Glutamatergic neuron (in vitro differentiated cells): Measurements from ENCODE around the gene CLIP4. TPM values are rescaled to one million over a fixed set of nuclear protein-coding genes. Genes with fewer than 3 reads are reported as not detected.
"Not testable (repeated sequence)": the region's sequence is repeated elsewhere in the genome, so short reads cannot be mapped to it uniquely, and the experiment has no call there.

Experiments
- DNase-seq: peaks from one replicate; pipeline ENCODE4 v3.0.0; 2022
- H3K27ac Mint-ChIP-seq: one replicate; pipeline ENCODE4 v1.8.0; 2020; ENCODE audit warnings: mild to moderate bottlenecking, mixed read lengths, inconsistent platforms; ENCODE audit not compliant: unreplicated experiment
- H3K27me3 Mint-ChIP-seq: one replicate; pipeline ENCODE4 v1.8.0; 2020; ENCODE audit warnings: mild to moderate bottlenecking, moderate library complexity, mixed read lengths, inconsistent platforms; ENCODE audit not compliant: unreplicated experiment
- H3K36me3 Mint-ChIP-seq: one replicate; pipeline ENCODE4 v1.8.0; 2020; ENCODE audit warnings: mild to moderate bottlenecking, mixed read lengths, inconsistent platforms; ENCODE audit not compliant: unreplicated experiment
- H3K4me1 Mint-ChIP-seq: one replicate; pipeline ENCODE4 v1.8.0; 2020; ENCODE audit warnings: mild to moderate bottlenecking, low read depth, mixed read lengths, inconsistent platforms; ENCODE audit not compliant: unreplicated experiment
- H3K4me3 Mint-ChIP-seq: one replicate; pipeline ENCODE4 v1.8.0; 2020; ENCODE audit warnings: mild to moderate bottlenecking, mixed read lengths, inconsistent platforms; ENCODE audit not compliant: unreplicated experiment
- H3K9me3 Mint-ChIP-seq: one replicate; pipeline ENCODE4 v1.8.0; 2020; ENCODE audit warnings: mild to moderate bottlenecking, moderate library complexity, mixed read lengths, inconsistent platforms; ENCODE audit not compliant: unreplicated experiment
- total RNA-seq: library from RNA; stranded (reverse); fragmentation: NEBNext Ultra II Directional; extraction: Animal tissue kit (Norgen Biotek cat#: 25700); gene quantifications from one replicate; pipeline ENCODE4 v1.2.1, GENCODE V29; 2021; ENCODE audit not compliant: unreplicated experiment
- TF ChIP-seq, protein P1 (sequence below): fragments of 200-600 bp; sonication (generic); IDR thresholded peaks from one replicate; pipeline ENCODE4 v1.5.0; 2021; ENCODE audit not compliant: partially characterized antibody, unreplicated experiment

The CLIP4 gene
- total RNA-seq, 1 donor from 2014 or later = 3.3 TPM

DNA sequence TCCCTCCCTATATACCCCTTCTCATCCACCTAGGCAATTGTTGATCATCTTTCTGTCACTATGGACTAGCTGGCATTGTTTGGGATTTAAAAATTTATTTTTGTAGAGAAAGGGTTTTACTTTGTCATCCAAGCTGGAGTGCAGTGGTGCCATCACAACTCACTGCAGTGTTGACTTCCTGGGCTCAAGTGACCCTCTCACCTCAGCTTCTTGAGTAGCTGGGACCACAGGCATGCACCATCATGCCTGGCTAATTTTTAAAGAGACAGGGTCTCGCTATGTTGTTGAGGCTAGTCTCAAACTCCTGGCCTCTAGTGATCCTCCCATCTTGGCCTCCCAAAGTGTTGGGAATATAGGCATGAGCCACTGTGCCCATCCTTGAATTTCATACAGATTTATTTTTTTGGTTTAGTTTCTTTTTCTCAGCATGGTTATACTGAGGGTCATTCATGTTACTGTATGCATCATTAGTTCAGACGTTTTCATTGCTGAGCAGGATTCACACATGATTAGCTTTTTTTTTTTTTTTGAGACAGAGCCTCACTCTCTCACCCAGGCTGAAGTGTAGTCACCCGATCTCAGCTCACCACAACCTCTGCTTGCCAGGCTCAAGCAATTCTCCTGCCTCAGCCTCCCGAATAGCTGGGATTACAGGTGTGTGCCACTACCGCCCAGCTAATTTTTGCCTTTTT lies 32.3 kb upstream of the CLIP4 start:
- Mint-ChIP-seq H3K4me1 (no peaks in the 10 kb centered on the region), H3K27ac (no peak overlapping the region)
- DNase-seq = no peak

DNA sequence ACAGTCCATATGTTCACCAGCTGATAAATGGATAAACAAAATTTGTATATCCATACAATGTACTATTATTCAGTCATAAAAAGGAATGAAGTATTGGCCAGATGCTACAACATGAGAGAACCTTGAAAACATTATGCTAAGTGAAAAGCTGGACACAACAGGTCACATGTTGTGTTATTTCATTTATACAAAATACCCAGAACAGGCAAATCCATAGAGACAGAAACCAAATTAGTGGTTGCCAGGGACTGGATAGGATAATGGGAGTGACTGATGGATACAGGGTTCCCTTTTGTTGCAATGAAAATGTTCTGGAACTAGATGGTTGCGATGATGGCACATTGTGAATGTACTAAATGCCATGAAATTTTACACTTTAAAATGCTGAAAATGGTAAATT lies 30.7 kb upstream of the CLIP4 start:
- TF ChIP-seq, protein P1, sequence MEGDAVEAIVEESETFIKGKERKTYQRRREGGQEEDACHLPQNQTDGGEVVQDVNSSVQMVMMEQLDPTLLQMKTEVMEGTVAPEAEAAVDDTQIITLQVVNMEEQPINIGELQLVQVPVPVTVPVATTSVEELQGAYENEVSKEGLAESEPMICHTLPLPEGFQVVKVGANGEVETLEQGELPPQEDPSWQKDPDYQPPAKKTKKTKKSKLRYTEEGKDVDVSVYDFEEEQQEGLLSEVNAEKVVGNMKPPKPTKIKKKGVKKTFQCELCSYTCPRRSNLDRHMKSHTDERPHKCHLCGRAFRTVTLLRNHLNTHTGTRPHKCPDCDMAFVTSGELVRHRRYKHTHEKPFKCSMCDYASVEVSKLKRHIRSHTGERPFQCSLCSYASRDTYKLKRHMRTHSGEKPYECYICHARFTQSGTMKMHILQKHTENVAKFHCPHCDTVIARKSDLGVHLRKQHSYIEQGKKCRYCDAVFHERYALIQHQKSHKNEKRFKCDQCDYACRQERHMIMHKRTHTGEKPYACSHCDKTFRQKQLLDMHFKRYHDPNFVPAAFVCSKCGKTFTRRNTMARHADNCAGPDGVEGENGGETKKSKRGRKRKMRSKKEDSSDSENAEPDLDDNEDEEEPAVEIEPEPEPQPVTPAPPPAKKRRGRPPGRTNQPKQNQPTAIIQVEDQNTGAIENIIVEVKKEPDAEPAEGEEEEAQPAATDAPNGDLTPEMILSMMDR = no peak
- H3K27ac Mint-ChIP-seq = no peak overlapping the region
- no peaks in the 10 kb centered on the region for H3K27me3 Mint-ChIP-seq
- no peak for DNase-seq
- peaks cover 5% of the 10 kb centered on the region for H3K36me3 Mint-ChIP-seq
- no peak overlapping the region for H3K4me3 Mint-ChIP-seq
- no peaks in the 10 kb centered on the region for H3K4me1 Mint-ChIP-seq
- peaks cover 5% of the 10 kb centered on the region for H3K9me3 Mint-ChIP-seq

More for the DNA sequence above, 32.3 kb upstream of the CLIP4 start:
- peaks cover 7% of the 10 kb centered on the region for H3K9me3 Mint-ChIP-seq
- TF ChIP-seq, protein P1 = no peak
- no peaks in the 10 kb centered on the region for H3K27me3 Mint-ChIP-seq
- H3K4me3 Mint-ChIP-seq = no peak overlapping the region
- H3K36me3 Mint-ChIP-seq = peaks cover 5% of the 10 kb centered on the region

DNA sequence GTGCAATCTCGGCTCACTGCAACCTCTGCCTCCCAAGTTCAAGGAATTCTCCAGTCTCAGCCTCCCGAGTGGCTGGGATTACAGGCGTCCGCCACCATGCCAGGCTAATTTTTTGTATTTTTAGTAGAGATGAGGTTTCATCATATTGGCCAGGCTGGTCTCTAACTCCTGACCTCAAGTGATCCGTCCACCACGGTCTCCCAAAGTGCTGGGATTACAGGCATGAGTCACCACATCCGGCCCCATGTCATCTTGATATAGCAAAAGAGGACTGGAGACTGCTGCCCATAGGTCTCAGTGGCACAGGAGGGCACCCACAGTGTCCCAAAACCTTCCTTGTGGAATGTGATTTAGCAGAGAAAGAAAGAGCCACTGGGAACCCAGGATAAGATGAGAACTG lies 24.9 kb upstream of the CLIP4 start:
- not testable (repeated sequence) for H3K27ac Mint-ChIP-seq, H3K36me3 Mint-ChIP-seq, H3K27me3 Mint-ChIP-seq, DNase-seq, H3K4me3 Mint-ChIP-seq, H3K9me3 Mint-ChIP-seq, H3K4me1 Mint-ChIP-seq

DNA sequence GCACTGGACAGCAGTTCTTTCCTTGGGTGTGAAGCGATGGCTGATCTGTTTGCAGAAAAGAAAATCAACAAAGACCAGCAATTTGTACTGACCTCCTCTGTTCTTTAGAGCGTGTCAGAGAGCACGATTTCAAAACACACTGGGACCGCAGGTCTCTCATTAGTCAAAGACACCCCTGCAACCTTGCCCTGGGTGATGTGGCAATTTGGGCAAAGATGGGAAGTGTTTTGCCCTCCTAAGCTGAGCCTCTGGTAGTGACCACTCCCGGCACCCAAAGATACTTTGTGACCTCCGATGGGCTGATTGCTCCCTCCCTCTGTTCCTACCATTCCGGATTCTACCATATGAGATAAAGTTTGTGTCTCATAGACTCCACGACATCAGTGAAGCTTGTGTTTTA lies 18.2 kb upstream of the CLIP4 start:
- Mint-ChIP-seq H3K27ac (no peak overlapping the region), H3K27me3 (no peaks in the 10 kb centered on the region), H3K36me3 (no peaks in the 10 kb centered on the region), H3K4me3 (no peak overlapping the region), H3K4me1 (peaks cover 1% of the 10 kb centered on the region), H3K9me3 (no peaks in the 10 kb centered on the region)
- TF ChIP-seq, protein P1 = no peak
- DNase-seq = no peak

DNA sequence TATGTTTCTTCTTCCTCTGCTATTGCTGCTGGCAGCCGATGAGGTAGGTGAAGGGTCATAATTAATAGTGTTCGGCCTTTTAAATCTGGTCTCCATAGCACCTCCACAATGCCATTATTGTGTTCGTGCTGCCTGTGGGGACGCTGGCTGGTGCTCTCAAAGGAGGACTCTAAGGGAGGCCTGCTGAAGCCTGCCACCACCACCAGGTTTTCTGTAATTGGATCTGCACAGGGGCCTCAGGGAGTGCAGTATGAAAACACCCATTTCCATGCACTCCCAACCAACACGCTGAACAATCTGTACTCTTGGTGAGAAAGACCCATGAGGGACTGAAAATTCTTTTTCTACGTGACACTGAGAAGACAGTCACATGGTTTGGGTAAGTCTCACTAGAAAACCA lies 17.6 kb upstream of the CLIP4 start:
- no peak for DNase-seq
- TF ChIP-seq, protein P1 = no peak
- H3K36me3 Mint-ChIP-seq = no peaks in the 10 kb centered on the region
- no peaks in the 10 kb centered on the region for H3K9me3 Mint-ChIP-seq
- peaks cover 1% of the 10 kb centered on the region for H3K4me1 Mint-ChIP-seq
- H3K4me3 Mint-ChIP-seq = no peak overlapping the region
- H3K27ac Mint-ChIP-seq = no peak overlapping the region
- H3K27me3 Mint-ChIP-seq = peaks cover 2% of the 10 kb centered on the region

DNA sequence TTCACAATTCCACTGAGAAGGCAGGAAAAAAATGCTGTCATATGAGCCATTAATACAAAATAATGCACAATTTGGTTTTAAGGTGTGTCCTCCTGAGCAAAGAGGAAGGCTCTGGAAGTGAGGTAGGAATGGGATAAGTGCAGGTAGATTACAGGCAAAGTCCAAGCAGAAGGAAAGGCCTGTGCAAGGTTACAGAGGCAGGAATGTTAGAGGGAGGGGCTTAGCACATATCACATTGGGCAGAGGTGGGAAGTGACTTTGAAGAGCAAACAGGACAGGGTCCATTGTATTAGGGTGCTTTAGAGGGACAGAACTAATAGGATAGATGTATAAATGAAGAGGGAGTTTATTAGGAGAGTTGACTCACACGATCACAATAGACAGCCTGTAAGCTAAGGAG lies 14.7 kb upstream of the CLIP4 start:
- no peak for DNase-seq
- Mint-ChIP-seq H3K4me3 (no peak overlapping the region), H3K4me1 (peaks cover 1% of the 10 kb centered on the region), H3K27ac (no peak overlapping the region), H3K36me3 (no peaks in the 10 kb centered on the region), H3K9me3 (no peaks in the 10 kb centered on the region), H3K27me3 (peaks cover 2% of the 10 kb centered on the region)
- TF ChIP-seq, protein P1 = no peak
